H4 (cell line): ENCODE data around the gene RBM44. TPM values are rescaled to one million over a fixed set of nuclear protein-coding genes. Genes with fewer than 3 reads are reported as not detected.
"Not testable (repeated sequence)": the region's sequence is repeated elsewhere in the genome, so short reads cannot be mapped to it uniquely, and the experiment has no call there.

ENCODE experiments used
- DNase-seq: peaks from one replicate; pipeline ENCODE4 v3.0.0-alpha.2; 2015; ENCODE audit warnings: low spot score
- total RNA-seq: library from RNA; depleted of rRNA; stranded (reverse); fragments of >200 nt; shearing (Covaris generic); gene quantifications from 2 replicates; pipeline ENCODE4 v1.2.3, GENCODE V29; 2014

Gene RBM44
- total RNA-seq, 1 experiment from 2014 or later = 0.12 TPM

DNA sequence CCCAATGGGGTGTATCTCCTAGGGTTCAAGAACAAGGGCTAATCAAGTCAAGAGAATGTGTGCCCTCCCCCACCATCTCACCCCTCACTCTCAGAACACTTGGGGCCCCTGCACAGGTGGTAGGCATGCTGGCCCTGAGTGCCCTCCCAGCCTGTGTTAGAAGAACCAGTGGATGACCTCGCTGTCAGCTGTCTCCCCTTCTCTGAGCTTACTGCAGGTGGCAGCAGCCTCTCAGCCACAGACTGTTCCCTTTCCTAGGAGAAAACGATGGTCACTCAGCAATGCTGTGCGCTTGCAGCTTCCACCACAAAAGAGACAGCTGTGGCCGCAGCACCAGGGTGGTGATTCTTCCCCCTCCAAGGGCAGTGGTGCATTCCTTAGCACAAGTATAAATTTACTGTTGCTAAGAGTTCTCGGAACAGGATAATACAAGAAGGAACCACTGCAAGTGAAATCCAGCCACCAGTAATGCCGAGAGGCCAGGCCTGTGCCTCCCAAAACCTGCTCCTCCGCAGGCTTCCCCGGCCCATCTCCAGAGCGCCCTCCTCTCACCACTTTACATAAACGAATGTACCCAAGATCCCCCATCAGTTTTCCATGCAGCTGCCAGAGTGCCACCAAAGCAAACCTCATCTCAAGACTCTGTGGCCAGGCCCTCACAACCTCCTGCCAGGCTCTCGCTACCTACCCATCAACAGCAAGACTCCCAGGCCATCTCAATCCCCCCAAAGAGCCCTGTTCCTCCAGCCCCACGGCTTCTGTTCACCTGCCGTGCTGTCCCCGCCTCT is 59.9 kb downstream of the RBM44 start:
- DNase-seq = peak; percentile 60

GRCh38 chr2:237859082-237859433 is 60.5 kb downstream of the RBM44 start:
- DNase-seq = no peak

DNA sequence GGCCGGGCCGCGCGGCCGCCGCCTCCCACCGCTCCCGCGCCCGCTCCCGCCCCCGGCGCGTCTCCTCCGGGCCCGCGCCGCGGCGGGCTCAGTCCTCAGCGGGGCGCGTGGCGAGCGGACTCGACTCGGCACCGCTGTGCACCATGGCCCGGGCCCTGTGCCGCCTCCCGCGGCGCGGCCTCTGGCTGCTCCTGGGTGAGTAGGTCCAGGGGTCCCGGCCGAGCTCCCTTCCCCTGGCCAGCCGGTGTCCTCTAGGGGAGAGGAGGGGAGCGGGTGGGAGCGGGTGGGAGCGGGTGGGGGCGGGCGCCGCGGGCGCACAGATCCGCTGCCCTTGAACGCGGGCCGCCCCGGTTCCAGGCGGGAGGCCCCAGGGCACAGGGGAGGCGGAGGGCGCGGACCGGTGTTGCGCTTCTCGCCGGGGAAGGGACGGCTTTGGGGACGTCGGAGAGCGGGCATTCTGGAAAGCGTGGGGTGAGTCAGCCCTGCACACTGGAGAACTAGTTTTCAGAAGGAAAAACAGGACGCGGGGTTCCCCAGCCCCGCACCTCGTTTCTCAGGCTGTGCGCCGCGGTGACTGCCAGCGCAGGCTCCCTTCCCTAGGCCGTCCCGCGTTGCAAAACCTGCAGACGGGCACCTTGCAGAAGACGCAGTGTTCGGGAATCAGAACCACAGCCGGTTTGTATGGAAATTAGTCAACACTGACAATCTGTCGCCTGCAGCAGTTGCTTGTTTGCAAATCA is 61.1 kb downstream of the RBM44 start, which contains the start of gene RAMP1:
Gene RAMP1 (plus strand): TSS at position 91 of the 740 bp plus-strand sequence. CDS start 53 bp downstream, at position 144.
- DNase-seq = no peak

- DNase-seq = no peak
Observed at GRCh38 chr2:237860273-237860935, 61.8 kb downstream of the RBM44 start.

DNA sequence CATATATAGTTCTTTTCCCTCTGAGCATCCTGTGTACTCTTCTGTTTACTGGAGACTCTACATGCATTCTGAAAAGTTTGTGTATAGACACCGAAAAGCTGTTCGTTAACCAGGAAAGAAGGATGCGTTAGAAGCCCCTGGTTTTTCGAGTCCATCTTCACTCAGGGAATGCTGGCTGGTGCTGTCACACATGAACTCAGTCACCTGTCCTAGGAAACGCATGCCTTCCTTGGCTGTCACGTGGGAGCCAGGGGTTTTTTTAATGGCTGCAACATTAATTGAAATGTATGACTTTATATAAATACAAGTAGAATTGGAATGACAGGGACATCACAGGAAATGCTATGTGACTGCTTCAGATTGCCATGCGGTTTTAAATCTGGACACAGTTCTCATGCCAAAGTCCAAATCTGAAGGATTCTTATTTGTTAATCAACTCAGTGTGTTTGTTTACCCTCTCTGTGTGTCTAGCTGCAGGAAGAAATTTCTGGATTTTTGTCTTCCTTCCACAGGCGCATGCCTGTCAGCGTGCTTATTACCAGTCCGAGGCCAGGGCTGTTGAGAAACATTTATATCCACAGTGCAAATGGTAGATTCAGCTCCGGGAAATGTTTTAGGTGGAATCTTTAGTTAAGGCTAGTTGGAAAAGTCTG is 63.4 kb downstream of the RBM44 start:
- no peak for DNase-seq

- no peak for DNase-seq
Observed at GRCh38 chr2:237862528-237862895, 63.9 kb downstream of the RBM44 start.

DNA sequence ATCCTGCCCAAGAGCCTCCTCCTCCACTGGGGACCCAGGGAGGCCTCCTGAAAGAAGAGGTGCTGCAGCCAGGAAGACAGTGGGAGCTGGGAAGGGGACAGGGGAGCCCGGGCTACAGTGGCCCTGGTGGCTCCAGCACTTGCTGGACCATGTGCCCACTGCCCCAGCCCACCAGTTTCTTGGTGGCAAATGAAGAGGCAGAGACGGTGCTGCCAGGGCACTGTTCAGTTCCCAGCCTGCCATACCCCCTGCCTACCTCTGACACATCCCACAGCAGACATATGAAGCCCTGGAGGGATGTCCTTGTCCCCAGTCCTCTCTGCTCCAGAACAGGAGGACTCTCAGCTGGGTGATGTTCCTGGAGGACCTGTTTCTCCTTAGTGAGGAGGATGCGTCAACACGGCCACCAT is 64.5 kb downstream of the RBM44 start:
- DNase-seq = no peak

- no peak for DNase-seq
Observed at GRCh38 chr2:237863689-237864443, 65.3 kb downstream of the RBM44 start.

- DNase-seq = no peak
Observed at GRCh38 chr2:237864444-237864931, 65.9 kb downstream of the RBM44 start.

DNA sequence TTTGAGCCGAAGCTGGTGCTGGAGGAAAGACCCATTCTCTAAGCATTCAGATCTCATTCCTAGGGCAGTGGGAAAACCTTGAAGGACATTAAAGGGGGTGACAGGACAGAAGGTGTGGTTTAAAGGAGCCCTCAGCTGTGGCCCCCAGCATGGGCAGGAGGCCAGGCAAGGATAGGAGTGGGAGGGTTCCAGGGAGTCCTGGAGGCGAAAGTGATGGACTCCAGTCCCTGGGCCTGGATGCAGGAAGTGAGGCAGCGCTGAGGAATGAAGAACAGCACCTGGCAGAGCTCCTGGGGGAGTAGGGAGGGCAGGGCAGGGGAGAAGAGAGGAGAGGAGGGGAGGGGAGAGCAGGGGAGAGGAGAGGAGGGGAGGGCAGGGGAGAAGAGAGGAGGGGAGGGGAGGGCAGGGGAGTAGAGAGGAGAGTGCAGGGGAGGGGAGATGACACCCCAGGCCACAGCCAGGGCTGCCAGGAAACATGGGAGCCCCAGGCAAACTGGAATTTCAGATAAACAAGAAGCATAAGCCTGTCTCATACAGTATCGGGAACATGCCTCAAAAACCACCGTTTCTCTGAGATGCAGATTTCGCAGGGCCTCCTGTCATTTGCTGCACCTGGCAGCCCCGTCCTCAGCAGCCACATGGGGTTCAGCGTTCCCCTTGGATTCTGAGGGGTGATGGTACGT is 66.5 kb downstream of the RBM44 start:
- peak; percentile 70 for DNase-seq

DNA sequence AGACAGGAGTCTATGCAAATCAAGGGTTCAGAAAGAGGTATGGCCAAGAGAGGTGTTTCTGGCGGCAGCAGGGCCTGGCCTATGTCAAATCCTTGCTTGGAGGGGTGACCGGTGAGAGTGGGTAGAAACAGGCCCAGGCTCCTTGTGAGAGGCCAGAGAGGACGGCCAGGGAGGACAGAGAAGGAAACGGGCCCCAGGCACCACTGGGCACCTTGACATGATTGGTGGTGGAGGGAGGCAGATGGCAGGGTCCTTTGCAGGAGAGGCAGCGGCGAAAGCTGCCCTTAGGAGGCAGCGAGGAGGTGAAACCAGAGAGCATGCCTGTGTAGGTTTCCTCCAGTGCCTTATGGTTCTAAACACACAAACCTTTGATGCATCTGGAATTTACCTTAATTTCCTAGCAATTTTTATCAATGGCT is 67.1 kb downstream of the RBM44 start:
- DNase-seq = peak; percentile 33

DNA sequence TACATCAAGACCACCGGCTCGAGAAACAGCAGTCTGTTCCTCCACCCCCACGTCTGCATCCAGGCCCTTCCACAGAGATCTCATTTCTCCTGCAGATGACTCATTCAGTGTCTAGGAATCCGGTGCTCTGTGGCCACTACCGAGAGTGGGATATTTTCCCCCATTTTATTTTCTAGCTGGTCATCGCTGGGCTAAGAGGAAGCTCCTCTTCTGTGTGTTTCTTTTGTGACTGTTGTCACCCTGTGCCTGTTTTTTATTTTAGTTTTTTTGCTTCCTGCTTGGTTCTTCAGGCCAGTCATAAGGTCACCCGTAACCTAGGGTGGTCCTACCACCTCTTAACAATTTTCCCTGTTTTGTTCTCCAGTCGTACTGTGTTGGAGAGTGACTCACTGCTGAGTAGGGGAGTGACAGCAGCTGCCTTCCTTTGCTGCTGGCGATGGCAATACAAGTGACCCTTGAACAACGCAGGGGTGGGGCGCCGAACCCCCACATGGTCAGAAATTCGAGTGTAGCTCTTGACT is 67.6 kb downstream of the RBM44 start:
- DNase-seq = peak; percentile 40

GRCh38 chr2:237867465-237867864 is 68.9 kb downstream of the RBM44 start:
- DNase-seq = no peak

GRCh38 chr2:237868074-237868473 is 69.5 kb downstream of the RBM44 start:
- not testable (repeated sequence) for DNase-seq

- DNase-seq = no peak
Observed at GRCh38 chr2:237868631-237869342, 70.2 kb downstream of the RBM44 start.

DNA sequence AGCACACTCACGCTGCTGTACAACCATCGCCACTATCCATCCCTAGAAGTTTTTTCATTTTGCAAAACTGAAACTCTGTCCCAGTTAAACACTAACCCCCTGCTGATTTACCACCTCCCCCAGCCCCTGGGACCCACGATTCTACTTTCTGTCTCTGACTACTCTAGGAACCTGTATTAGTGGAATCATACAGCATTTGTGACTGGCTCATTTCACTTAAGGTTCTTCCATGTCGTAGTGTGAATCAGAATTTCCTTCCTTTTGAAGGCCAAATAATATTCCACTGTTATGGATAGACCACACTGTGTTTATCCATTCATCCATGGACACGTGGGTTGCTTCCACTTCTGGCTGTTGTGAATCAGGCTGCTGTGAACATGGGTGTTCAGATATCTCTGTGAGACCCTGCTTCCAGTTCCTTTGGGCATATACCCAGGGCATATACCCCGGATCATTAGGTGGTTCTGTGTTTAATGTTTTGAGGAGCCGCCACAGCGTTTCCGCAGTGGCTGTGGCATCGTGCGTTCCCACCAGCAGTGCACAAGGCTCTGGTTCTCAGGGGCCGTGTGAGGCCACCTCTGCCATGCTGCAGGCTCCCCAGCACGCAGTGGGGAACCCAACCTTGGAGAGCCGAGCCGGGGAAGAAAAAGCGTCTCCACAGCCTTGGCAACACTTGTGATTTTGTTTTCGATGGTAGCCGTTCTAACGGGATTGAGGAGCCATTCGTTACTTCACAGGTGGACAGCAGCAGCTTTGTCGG is 70.9 kb downstream of the RBM44 start:
- no peak for DNase-seq

DNA sequence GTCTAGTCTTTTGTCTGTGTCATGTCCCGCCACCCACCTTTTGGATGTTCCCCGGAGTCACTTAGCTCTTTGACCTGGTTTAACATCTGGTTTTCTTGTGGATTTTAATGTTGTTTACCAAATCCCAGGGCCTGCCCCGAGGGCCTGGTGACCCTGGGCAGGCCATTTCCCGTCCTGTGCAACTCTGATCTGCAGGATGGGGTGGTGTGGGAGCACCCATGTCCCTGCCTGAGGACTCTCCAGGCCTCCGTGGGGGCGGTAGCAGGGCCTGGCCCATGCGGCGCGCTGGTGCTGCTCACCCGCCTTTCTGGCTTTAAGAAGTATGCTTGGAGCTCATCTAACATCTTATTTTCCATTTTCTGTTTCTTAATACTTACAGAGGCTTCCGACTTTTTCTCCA is 71.5 kb downstream of the RBM44 start:
- DNase-seq = no peak

DNA sequence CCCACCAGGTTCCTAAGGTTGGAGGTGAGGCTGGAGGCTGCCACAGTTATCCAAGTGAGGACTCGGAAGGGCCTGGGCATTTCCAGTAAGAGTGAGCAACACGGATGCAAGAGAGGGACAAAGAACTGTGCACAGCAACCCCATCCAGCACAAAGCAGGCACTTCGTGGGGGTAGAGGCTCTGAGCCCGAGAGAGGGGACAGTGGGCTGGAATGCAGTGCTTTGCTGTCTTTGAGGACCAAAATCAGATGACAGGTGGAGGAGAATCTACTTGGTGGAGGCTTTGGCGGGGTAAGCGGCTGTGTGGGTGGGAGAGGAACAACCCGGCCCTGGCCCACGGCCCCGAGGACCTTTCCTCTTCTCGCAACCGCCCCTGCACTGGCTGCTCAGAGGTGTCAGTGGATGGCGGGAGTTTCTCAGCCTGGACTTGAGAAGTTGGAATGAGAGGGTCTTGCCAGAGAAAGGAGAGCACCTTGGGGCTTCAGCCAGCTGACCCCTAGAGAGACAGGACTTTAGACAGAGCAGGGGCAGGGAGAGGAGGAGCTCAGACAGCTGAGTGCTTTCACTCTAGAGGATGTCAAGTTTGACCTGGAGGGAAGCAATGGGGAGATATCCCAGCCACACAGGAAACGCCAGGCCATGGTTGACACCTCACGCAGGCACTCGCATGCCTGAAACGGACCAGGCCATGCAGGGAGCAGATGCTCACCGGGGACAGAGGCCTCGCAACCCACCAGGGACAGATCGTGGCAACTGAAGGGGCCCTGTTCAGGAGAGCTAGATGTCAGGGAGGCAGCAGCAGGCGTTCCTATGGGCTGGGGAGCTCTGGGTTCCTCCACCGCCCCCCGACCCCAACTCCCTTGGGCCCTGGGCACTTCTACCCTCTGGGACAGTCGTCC is 72.4 kb downstream of the RBM44 start:
- DNase-seq = no peak
